H9 (cell line): Measurements from ENCODE around the gene CLEC2L. TPM values are rescaled to one million over a fixed set of nuclear protein-coding genes. Genes with fewer than 3 reads are reported as not detected.

Experiments
- DNase-seq: peaks from one replicate; pipeline ENCODE4 v3.0.0-alpha.2; 2017
- H2AFZ ChIP-seq: one replicate; pipeline ENCODE4 v1.6.1; 2013; ENCODE audit warnings: mild to moderate bottlenecking, low read length, control low read depth, moderate library complexity
- H2AK5ac ChIP-seq: 2 replicates; pipeline ENCODE4 v1.6.1; 2013; ENCODE audit warnings: low read length, control low read depth, mixed read lengths; ENCODE audit not compliant: insufficient read length
- H2BK120ac ChIP-seq: one replicate; pipeline ENCODE4 v1.6.1; 2013; ENCODE audit warnings: low read depth, mild to moderate bottlenecking, low read length, control low read depth, inconsistent platforms; ENCODE audit not compliant: poor library complexity, severe bottlenecking
- H2BK12ac ChIP-seq: 2 replicates; pipeline ENCODE4 v1.6.1; 2013; ENCODE audit warnings: low read length, control low read depth, mixed read lengths, low read depth; ENCODE audit not compliant: insufficient read length
- H2BK15ac ChIP-seq: 2 replicates; pipeline ENCODE4 v1.6.1; 2013; ENCODE audit warnings: low read depth, low read length, control low read depth
- H2BK20ac ChIP-seq: one replicate; pipeline ENCODE4 v1.6.1; 2013; ENCODE audit warnings: low read depth, mild to moderate bottlenecking, low read length, control low read depth, inconsistent platforms; ENCODE audit not compliant: poor library complexity, severe bottlenecking
- H2BK5ac ChIP-seq: 2 replicates; pipeline ENCODE4 v1.6.1; 2013; ENCODE audit warnings: low read length, control low read depth, mixed read lengths; ENCODE audit not compliant: insufficient read length
- H3K14ac ChIP-seq: 2 replicates; pipeline ENCODE4 v1.6.1; 2013; ENCODE audit warnings: low read length, control low read depth; ENCODE audit not compliant: insufficient read depth
- H3K18ac ChIP-seq: 2 replicates; pipeline ENCODE4 v1.6.1; 2013; ENCODE audit warnings: low read depth, mild to moderate bottlenecking, mixed read lengths, low read length, control low read depth; ENCODE audit not compliant: insufficient read length
- H3K23ac ChIP-seq: 2 replicates; pipeline ENCODE4 v1.6.1; 2013; ENCODE audit warnings: low read length, control low read depth, mixed read lengths, low read depth; ENCODE audit not compliant: insufficient read length
- H3K23me2 ChIP-seq: 2 replicates; pipeline ENCODE4 v1.6.1; 2013; ENCODE audit warnings: low read depth, mild to moderate bottlenecking, mixed read lengths, low read length, control low read depth; ENCODE audit not compliant: insufficient read length, poor library complexity, severe bottlenecking
- H3K27ac ChIP-seq: 2 replicates; pipeline ENCODE4 v1.5.1; 2013; ENCODE audit warnings: low read length, control low read depth, mixed read lengths, low read depth; ENCODE audit not compliant: insufficient read length
- H3K27me3 ChIP-seq: 2 replicates; pipeline ENCODE4 v1.6.1; 2013; ENCODE audit warnings: low read length, control low read depth, inconsistent platforms; ENCODE audit not compliant: insufficient read depth
- H3K4ac ChIP-seq: 2 replicates; pipeline ENCODE4 v1.6.1; 2013; ENCODE audit warnings: low read depth, mild to moderate bottlenecking, control low read depth, inconsistent platforms, low read length, moderate library complexity
- H3K4me1 ChIP-seq: 2 replicates; pipeline ENCODE4 v1.6.1; 2013; ENCODE audit warnings: low read length, control low read depth, inconsistent platforms; ENCODE audit not compliant: insufficient read depth
- H3K4me2 ChIP-seq: 2 replicates; pipeline ENCODE4 v1.6.1; 2013; ENCODE audit warnings: low read length, control low read depth, mixed read lengths; ENCODE audit not compliant: insufficient read length, insufficient read depth
- H3K56ac ChIP-seq: 2 replicates; pipeline ENCODE4 v1.6.1; 2013; ENCODE audit warnings: low read depth, mild to moderate bottlenecking, mixed read lengths, low read length, control low read depth; ENCODE audit not compliant: insufficient read length
- H3K79me1 ChIP-seq: 2 replicates; pipeline ENCODE4 v1.6.1; 2013; ENCODE audit warnings: low read depth, mild to moderate bottlenecking, moderate library complexity, low read length, control low read depth, inconsistent platforms; ENCODE audit not compliant: insufficient read depth, poor library complexity, severe bottlenecking
- H3K79me2 ChIP-seq: 2 replicates; pipeline ENCODE4 v1.6.1; 2013; ENCODE audit warnings: low read length, control low read depth, inconsistent platforms; ENCODE audit not compliant: insufficient read depth
- H3K9ac ChIP-seq: 2 replicates; pipeline ENCODE4 v1.6.1; 2013; ENCODE audit warnings: low read length, control low read depth, mixed read lengths; ENCODE audit not compliant: insufficient read length; ENCODE audit errors: extremely low read depth
- H3K9me3 ChIP-seq: one replicate; pipeline ENCODE4 v1.6.1; 2013; ENCODE audit warnings: low read depth, low read length, inconsistent platforms; ENCODE audit not compliant: control insufficient read depth
- H3T11ph ChIP-seq: one replicate; pipeline ENCODE4 v1.6.1; 2013; ENCODE audit warnings: mild to moderate bottlenecking, low read length, control low read depth, inconsistent platforms
- H4K20me1 ChIP-seq: one replicate; pipeline ENCODE4 v1.6.1; 2013; ENCODE audit not compliant: control insufficient read depth, insufficient read length, insufficient read depth
- H4K5ac ChIP-seq: 2 replicates; pipeline ENCODE4 v1.6.1; 2013; ENCODE audit warnings: low read depth, mild to moderate bottlenecking, mixed read lengths, low read length, control low read depth; ENCODE audit not compliant: insufficient read length
- H4K8ac ChIP-seq: replicated peaks from 2 replicates; pipeline ENCODE4 v1.6.1; 2013; ENCODE audit warnings: low read length, control low read depth, mixed read lengths, low read depth; ENCODE audit not compliant: insufficient read length
- H4K91ac ChIP-seq: 2 replicates; pipeline ENCODE4 v1.6.1; 2013; ENCODE audit warnings: low read depth, mild to moderate bottlenecking, moderate library complexity, mixed read lengths, low read length, control low read depth; ENCODE audit not compliant: insufficient read length
- H3K27ac Mint-ChIP-seq, 3 experiments: 2 replicates in 2 of 3; 3 replicates in 1 of 3; pipeline ENCODE4 v1.8.0; 2020 to 2021; ENCODE audit warnings: mixed read lengths in 3 of 3, mild to moderate bottlenecking in 1 of 3, moderate library complexity in 1 of 3
- H3K27me3 Mint-ChIP-seq: 2 replicates; pipeline ENCODE4 v1.8.0; 2021; ENCODE audit warnings: low read depth, mild to moderate bottlenecking, moderate library complexity, mixed read lengths
- H3K36me3 Mint-ChIP-seq, 3 experiments: 2 replicates in 2 of 3; 3 replicates in 1 of 3; pipeline ENCODE4 v1.8.0; 2020 to 2021; ENCODE audit warnings: low read depth in 3 of 3, mixed read lengths in 3 of 3; ENCODE audit not compliant: insufficient read depth in 1 of 3
- H3K4me1 Mint-ChIP-seq, 2 experiments: 2 replicates each; pipeline ENCODE4 v1.8.0; 2020; ENCODE audit warnings: mixed read lengths in 2 of 2
- H3K4me3 Mint-ChIP-seq, 2 experiments: 2 replicates in 1 of 2; 3 replicates in 1 of 2; pipeline ENCODE4 v1.8.0; 2020 to 2021; ENCODE audit warnings: mild to moderate bottlenecking in 2 of 2, mixed read lengths in 2 of 2, moderate library complexity in 1 of 2
- H3K9me3 Mint-ChIP-seq, 2 experiments: 2 replicates in 1 of 2; 3 replicates in 1 of 2; pipeline ENCODE4 v1.8.0; 2020; ENCODE audit warnings: mild to moderate bottlenecking in 2 of 2, mixed read lengths in 2 of 2, moderate library complexity in 1 of 2
- WGBS: extraction: QIAGEN DNeasy Blood & Tissue Kit; methylation state at CpG from one replicate; pipeline ENCODE4 v1.1.7; 2013; ENCODE audit warnings: missing lambda C conversion rate, low lambda C conversion rate, mixed read lengths; ENCODE audit not compliant: insufficient read length; ENCODE audit errors: extremely low coverage; 5-methylcytosine and 5-hydroxymethylcytosine counted together
- total RNA-seq: library from RNA; stranded (reverse); gene quantifications from 2 replicates; pipeline ENCODE4 v1.2.1, GENCODE V29; 2021
- TF ChIP-seq, protein P1 (sequence below): fragments of 200-600 bp; sonication (generic); conservative IDR thresholded peaks from 3 replicates; pipeline ENCODE4 v1.8.0; 2021; ENCODE audit warnings: antibody characterized with exemption, mild to moderate bottlenecking

The CLEC2L gene
- total RNA-seq, 1 experiment from 2014 or later, result 0.74 TPM

DNA sequence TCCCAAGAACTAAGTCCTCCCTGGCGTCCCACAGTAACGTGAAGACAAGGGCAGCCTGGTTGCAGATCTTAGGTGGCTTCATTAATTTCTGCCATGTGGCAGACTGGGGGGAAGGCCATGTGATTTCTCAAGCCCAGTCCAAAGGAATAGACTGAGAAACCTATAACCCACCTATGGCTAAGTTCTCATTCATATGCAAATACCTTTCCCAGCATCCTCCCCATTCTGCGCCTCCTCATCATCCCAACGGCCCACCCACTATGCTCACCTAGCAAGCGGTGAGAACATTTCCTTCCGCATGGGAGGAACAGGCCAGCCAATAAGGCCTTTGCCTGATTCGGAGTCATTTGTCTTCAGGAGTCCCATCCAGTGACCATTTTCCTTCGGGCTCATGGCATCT, 8.2 kb upstream of the CLEC2L start:
- Histone ChIP-seq H2AFZ (no peak overlapping the region), H3K79me1 (no peaks in the 10 kb centered on the region), H3K4ac (no peak overlapping the region), H3K79me2 (no peaks in the 10 kb centered on the region), H4K8ac (no peak overlapping the region), H3K9ac (no peak overlapping the region), H2BK5ac (no peak overlapping the region), H3K23ac (no peak overlapping the region), H3K27ac (no peak overlapping the region), H3K27me3 (no peaks in the 10 kb centered on the region), H2BK20ac (no peak overlapping the region), H3K14ac (no peak overlapping the region), H4K5ac (no peak overlapping the region), H2BK120ac (no peak overlapping the region), H3K9me3 (no peaks in the 10 kb centered on the region), H4K20me1 (no peaks in the 10 kb centered on the region), H3K23me2 (no peaks in the 10 kb centered on the region), H3K4me2 (no peak overlapping the region), H3K18ac (no peak overlapping the region), H3K4me1 (peaks cover 5% of the 10 kb centered on the region; the same call in 1 of the 2 replicates), H3T11ph (no peak overlapping the region), H3K56ac (no peak overlapping the region), H2BK15ac (no peak overlapping the region), H4K91ac (no peak overlapping the region), H2AK5ac (no peak overlapping the region), H2BK12ac (no peak overlapping the region)
- H3K9me3 Mint-ChIP-seq, result no peaks in the 10 kb centered on the region; a peak in 1 of 5 replicates
- H3K36me3 Mint-ChIP-seq, result no peaks in the 10 kb centered on the region
- H3K4me3 Mint-ChIP-seq, result peak overlapping the region in 1 of 2 experiments; percentile 49; a peak in 1 of 5 replicates
- H3K4me1 Mint-ChIP-seq, result peaks cover 12 to 14% of the 10 kb centered on the region in 2 experiments
- no peak overlapping the region for H3K27ac Mint-ChIP-seq
- peak; percentile 67 for DNase-seq
- TF ChIP-seq, protein P1, sequence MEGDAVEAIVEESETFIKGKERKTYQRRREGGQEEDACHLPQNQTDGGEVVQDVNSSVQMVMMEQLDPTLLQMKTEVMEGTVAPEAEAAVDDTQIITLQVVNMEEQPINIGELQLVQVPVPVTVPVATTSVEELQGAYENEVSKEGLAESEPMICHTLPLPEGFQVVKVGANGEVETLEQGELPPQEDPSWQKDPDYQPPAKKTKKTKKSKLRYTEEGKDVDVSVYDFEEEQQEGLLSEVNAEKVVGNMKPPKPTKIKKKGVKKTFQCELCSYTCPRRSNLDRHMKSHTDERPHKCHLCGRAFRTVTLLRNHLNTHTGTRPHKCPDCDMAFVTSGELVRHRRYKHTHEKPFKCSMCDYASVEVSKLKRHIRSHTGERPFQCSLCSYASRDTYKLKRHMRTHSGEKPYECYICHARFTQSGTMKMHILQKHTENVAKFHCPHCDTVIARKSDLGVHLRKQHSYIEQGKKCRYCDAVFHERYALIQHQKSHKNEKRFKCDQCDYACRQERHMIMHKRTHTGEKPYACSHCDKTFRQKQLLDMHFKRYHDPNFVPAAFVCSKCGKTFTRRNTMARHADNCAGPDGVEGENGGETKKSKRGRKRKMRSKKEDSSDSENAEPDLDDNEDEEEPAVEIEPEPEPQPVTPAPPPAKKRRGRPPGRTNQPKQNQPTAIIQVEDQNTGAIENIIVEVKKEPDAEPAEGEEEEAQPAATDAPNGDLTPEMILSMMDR, result no peak
- WGBS, result no CpG with 5 or more reads among the region's 8 CpGs
- H3K27me3 Mint-ChIP-seq, result peaks cover 5% of the 10 kb centered on the region
